Measurements from ENCODE around the gene DDT.
"Not testable (repeated sequence)": the region's sequence is repeated elsewhere in the genome, so short reads cannot be mapped to it uniquely, and the experiment has no call there.

Gene DDT

GRCh38 chr22:23949764-23950163 is 24.5 kb downstream of the DDT start:
- DNase-seq: not testable (repeated sequence)

GRCh38 chr22:23947391-23947790 is 26.9 kb downstream of the DDT start:
- DNase-seq: not testable (repeated sequence)

- not testable (repeated sequence) for DNase-seq
Observed at GRCh38 chr22:23940166-23940565, 34.1 kb downstream of the DDT start.

- DNase-seq: no peak
Observed at GRCh38 chr22:23939017-23939357, 35.3 kb downstream of the DDT start.

GRCh38 chr22:23938328-23939016 is 35.8 kb downstream of the DDT start:
- DNase-seq: no peak

GRCh38 chr22:23926561-23926960 is 47.7 kb downstream of the DDT start:
- no peak for DNase-seq

- no peak for DNase-seq
Observed at GRCh38 chr22:23925020-23925606, 49.1 kb downstream of the DDT start.

- DNase-seq: no peak
Observed at GRCh38 chr22:23922921-23923320, 51.3 kb downstream of the DDT start.

- DNase-seq: not testable (repeated sequence)
Observed at GRCh38 chr22:23921586-23922201, 52.5 kb downstream of the DDT start.
